PFSK-1 (cell line): ENCODE data around the gene PPP4C.

ENCODE experiments used
- FOXP2 ChIP-seq: optimal IDR thresholded peaks from 2 replicates; pipeline ENCODE3; 2011; ENCODE audit warnings: borderline replicate concordance, control low read depth, inconsistent platforms; ENCODE audit not compliant: insufficient read depth; ENCODE audit errors: extremely low read length, extremely low read depth
- POLR2AphosphoS5 ChIP-seq: IDR thresholded peaks from 2 replicates; pipeline ENCODE4 v1.6.1; 2012; ENCODE audit warnings: low read depth, mild to moderate bottlenecking, control low read depth, low read length, moderate library complexity
- SIN3A ChIP-seq: IDR thresholded peaks from 2 replicates; pipeline ENCODE4 v1.6.1; 2012; ENCODE audit warnings: mild to moderate bottlenecking, low read length, moderate library complexity, borderline replicate concordance; ENCODE audit not compliant: insufficient read depth
- TAF1 ChIP-seq: IDR thresholded peaks from 2 replicates; pipeline ENCODE4 v1.6.1; 2012; ENCODE audit warnings: low read length, control low read depth, borderline replicate concordance; ENCODE audit not compliant: insufficient read depth
- TF ChIP-seq, protein P1 (sequence below), 2 experiments: IDR thresholded peaks; 2 replicates each; pipeline versions ENCODE4 v1.6.1 to v1.8.0; 2011 to 2012; ENCODE audit warnings: low read depth in 2 of 2, low read length in 2 of 2, control low read depth in 1 of 2, inconsistent platforms in 1 of 2, mild to moderate bottlenecking in 1 of 2, moderate library complexity in 1 of 2; ENCODE audit not compliant: insufficient read depth in 1 of 2

PPP4C gene

DNA sequence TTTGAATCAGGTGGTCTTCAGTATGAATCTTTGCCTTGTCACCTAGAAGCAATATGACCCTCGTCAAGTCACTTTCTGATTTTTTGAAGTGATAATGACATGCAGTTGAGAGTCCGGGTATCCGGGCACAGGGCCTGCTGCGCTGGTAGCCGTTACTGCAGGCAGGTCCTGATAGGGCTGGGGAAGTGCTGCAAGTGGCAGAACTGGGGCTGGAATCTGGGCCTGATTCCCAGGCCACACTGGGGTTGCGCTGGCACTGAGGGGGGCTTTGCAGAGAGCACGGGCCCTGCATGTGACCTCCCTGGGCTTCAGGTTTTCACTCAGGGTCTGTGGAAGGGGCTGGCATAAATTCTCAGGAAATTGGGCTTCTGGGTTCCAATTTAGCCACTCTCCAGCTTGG, 3.0 kb downstream of the PPP4C start:
- no peak for TF ChIP-seq POLR2AphosphoS5
- TF ChIP-seq, protein P1, sequence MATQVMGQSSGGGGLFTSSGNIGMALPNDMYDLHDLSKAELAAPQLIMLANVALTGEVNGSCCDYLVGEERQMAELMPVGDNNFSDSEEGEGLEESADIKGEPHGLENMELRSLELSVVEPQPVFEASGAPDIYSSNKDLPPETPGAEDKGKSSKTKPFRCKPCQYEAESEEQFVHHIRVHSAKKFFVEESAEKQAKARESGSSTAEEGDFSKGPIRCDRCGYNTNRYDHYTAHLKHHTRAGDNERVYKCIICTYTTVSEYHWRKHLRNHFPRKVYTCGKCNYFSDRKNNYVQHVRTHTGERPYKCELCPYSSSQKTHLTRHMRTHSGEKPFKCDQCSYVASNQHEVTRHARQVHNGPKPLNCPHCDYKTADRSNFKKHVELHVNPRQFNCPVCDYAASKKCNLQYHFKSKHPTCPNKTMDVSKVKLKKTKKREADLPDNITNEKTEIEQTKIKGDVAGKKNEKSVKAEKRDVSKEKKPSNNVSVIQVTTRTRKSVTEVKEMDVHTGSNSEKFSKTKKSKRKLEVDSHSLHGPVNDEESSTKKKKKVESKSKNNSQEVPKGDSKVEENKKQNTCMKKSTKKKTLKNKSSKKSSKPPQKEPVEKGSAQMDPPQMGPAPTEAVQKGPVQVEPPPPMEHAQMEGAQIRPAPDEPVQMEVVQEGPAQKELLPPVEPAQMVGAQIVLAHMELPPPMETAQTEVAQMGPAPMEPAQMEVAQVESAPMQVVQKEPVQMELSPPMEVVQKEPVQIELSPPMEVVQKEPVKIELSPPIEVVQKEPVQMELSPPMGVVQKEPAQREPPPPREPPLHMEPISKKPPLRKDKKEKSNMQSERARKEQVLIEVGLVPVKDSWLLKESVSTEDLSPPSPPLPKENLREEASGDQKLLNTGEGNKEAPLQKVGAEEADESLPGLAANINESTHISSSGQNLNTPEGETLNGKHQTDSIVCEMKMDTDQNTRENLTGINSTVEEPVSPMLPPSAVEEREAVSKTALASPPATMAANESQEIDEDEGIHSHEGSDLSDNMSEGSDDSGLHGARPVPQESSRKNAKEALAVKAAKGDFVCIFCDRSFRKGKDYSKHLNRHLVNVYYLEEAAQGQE (IDR thresholded peaks at IDR 0.05; ENCODE audit: insufficient read depth in 1 of 2, low read depth in 2 of 2, low read length in 2 of 2) = no peak
- TF ChIP-seq FOXP2 = no peak
- no peak for TF ChIP-seq SIN3A
- TF ChIP-seq TAF1 = no peak

DNA sequence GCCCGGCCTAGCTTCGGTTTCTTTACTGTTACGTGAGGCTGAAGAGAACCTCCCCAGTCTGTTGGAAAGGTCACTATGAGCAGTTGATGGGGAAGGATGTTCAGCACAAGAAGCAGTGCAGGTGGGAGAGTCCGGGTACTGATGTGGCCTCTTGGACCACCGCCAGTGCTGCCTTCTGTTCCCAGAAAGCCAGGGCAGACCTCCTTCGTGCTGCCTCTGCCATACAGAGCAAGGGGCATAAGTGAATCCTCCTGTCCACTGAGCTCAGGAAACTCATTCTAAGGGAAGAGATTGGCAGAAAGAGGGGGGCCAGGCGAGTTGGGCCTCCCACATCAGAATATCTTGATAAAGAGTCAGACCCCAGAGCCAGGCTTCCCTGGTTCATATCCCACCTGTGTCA, 3.7 kb downstream of the PPP4C start:
- TF ChIP-seq POLR2AphosphoS5 (no peak), SIN3A (no peak), TAF1 (no peak), FOXP2 (no peak)
- TF ChIP-seq, protein P1 (IDR thresholded peaks at IDR 0.05; ENCODE audit: insufficient read depth in 1 of 2, low read depth in 2 of 2, low read length in 2 of 2) = no peak

DNA sequence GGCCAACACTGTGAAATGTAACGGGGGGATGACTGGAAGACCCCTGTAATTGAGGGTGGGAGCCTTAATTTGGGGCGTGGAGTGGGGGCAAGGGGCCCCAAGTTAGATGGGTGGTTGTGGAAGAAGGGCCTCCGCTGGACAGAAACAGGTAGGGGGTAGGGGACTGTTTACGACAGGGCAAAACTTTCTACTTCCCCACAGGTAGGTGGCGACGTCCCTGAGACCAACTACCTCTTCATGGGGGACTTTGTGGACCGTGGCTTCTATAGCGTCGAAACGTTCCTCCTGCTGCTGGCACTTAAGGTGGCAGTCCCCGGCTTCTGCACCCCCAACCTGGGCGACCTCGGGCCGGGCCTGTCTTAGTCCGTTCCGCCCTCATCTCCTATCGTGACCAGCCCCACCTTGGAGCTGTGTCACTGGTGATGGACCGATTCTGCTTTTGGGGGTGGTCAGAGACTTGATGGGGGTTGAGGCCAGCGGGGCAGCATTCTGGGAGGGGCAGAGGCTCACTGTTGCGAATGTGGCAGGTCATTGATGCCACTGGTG, 6.8 kb downstream of the PPP4C start:
- TF ChIP-seq, protein P1 (IDR thresholded peaks at IDR 0.05; ENCODE audit: insufficient read depth in 1 of 2, low read depth in 2 of 2, low read length in 2 of 2) = no peak
- TF ChIP-seq FOXP2 (no peak), POLR2AphosphoS5 (no peak), SIN3A (no peak), TAF1 (no peak)

DNA sequence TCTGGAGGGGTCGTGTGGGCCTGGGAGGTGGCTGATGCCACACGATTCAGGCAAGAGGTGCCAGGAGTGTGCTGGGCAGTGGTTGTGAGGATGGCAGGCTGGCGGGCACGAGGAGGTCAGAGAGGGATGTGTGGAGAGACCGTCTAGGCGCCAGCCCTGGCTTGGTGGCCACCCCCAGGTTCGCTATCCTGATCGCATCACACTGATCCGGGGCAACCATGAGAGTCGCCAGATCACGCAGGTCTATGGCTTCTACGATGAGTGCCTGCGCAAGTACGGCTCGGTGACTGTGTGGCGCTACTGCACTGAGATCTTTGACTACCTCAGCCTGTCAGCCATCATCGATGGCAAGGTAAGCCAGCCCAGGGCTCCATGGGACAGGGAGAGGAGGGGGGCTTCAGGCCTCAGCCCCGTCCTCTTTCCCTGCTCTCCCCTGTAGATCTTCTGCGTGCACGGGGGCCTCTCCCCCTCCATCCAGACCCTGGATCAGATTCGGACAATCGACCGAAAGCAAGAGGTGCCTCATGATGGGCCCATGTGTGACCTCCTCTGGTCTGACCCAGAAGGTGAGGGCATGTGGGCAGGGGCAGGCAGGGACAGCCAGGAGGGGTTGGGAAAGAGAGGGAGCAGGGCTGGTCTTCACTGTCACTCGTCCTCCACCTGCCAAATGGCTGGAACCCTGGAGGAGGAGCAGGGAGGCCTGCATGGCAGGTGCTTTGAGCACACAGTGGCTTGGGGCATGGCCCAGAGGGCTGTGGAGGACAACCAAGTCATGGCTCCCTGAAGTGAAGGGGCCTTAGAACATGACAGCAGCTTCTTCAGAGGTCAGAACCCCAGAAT, 7.6 kb downstream of the PPP4C start:
- TF ChIP-seq SIN3A (no peak), TAF1 (no peak), FOXP2 (no peak), POLR2AphosphoS5 (no peak; the same call in 1 of the 2 replicates)
- TF ChIP-seq, protein P1 (IDR thresholded peaks at IDR 0.05; ENCODE audit: insufficient read depth in 1 of 2, low read depth in 2 of 2, low read length in 2 of 2) = no peak
